ENCODE data around the gene DPCD.
A peak's percentile ranks its signal among the peaks of the same experiment; 100 is the strongest.

The DPCD gene

GRCh38 chr10:101587725-101588653, at the start of gene DPCD, which contains the start of gene POLL:
DPCD (plus strand) TSS chr10:101588321; CDS start chr10:101588337, 16 bp downstream.
POLL (minus strand) TSS chr10:101588257; CDS start chr10:101587360, 897 bp downstream.
- Histone ChIP-seq H3K4me3 (ENCODE audit: low read depth, low read length) (peak within 1 kb of the TSS; percentile 58), H3K36me3 (peaks cover 10% of the 10 kb centered on the region), H3K9me3 (ENCODE audit: severe bottlenecking) (no peaks in the 10 kb centered on the region), H3K27ac (peak within 1 kb of the TSS; percentile 83), H3K27me3 (ENCODE audit: insufficient read depth, low read depth, severe bottlenecking) (no peaks in the 10 kb centered on the region)
- DNase-seq, result peak; percentile 96
- no peak for TF ChIP-seq CTCF (IDR thresholded peaks at IDR 0.05; ENCODE audit: low read depth, low read length)

- no peaks in the 10 kb centered on the region for H3K27me3 ChIP-seq (ENCODE audit: insufficient read depth, low read depth, severe bottlenecking)
- TF ChIP-seq CTCF (IDR thresholded peaks at IDR 0.05; ENCODE audit: low read depth, low read length), result no peak
- H3K36me3 ChIP-seq, result peaks cover 44% of the 10 kb centered on the region
- H3K9me3 ChIP-seq (ENCODE audit: severe bottlenecking), result no peaks in the 10 kb centered on the region
- H3K27ac ChIP-seq, result no peak overlapping the region
- no peak overlapping the region for H3K4me3 ChIP-seq (ENCODE audit: low read depth, low read length)
- no peak for DNase-seq
Measured at GRCh38 chr10:101538446-101538845, 49.7 kb upstream of the DPCD start.

- H3K27me3 ChIP-seq (ENCODE audit: insufficient read depth, low read depth, severe bottlenecking), result no peaks in the 10 kb centered on the region
- H3K4me3 ChIP-seq (ENCODE audit: low read depth, low read length), result no peak overlapping the region
- peaks cover 2% of the 10 kb centered on the region; the same call in 1 of the 2 replicates for H3K36me3 ChIP-seq
- no peaks in the 10 kb centered on the region for H3K9me3 ChIP-seq (ENCODE audit: severe bottlenecking)
- H3K27ac ChIP-seq, result no peak overlapping the region
- no peak for DNase-seq
- TF ChIP-seq CTCF (IDR thresholded peaks at IDR 0.05; ENCODE audit: low read depth, low read length), result no peak
Measured at GRCh38 chr10:101545898-101546297, 42.2 kb upstream of the DPCD start.

GRCh38 chr10:101550965-101551364, 37.2 kb upstream of the DPCD start:
- DNase-seq, result no peak
- H3K4me3 ChIP-seq (ENCODE audit: low read depth, low read length), result no peak overlapping the region
- peaks cover 35% of the 10 kb centered on the region for H3K36me3 ChIP-seq
- no peaks in the 10 kb centered on the region for H3K27me3 ChIP-seq (ENCODE audit: insufficient read depth, low read depth, severe bottlenecking)
- H3K27ac ChIP-seq, result no peak overlapping the region
- no peaks in the 10 kb centered on the region for H3K9me3 ChIP-seq (ENCODE audit: severe bottlenecking)
- TF ChIP-seq CTCF (IDR thresholded peaks at IDR 0.05; ENCODE audit: low read depth, low read length), result no peak

GRCh38 chr10:101552442-101552841, 35.7 kb upstream of the DPCD start:
- no peak for DNase-seq
- no peak overlapping the region for H3K4me3 ChIP-seq (ENCODE audit: low read depth, low read length)
- H3K9me3 ChIP-seq (ENCODE audit: severe bottlenecking), result no peaks in the 10 kb centered on the region
- no peaks in the 10 kb centered on the region for H3K27me3 ChIP-seq (ENCODE audit: insufficient read depth, low read depth, severe bottlenecking)
- peaks cover 35% of the 10 kb centered on the region for H3K36me3 ChIP-seq
- no peak overlapping the region for H3K27ac ChIP-seq
- no peak for TF ChIP-seq CTCF (IDR thresholded peaks at IDR 0.05; ENCODE audit: low read depth, low read length)
